Activated CD4-positive, alpha-beta T cell treated with anti-CD3 and anti-CD28 coated beads, Interleukin-2, amount 10 ng/mL, durations not matched to agents 7 days and 5 days (primary cell): Measurements from ENCODE around the gene WSCD1. TPM values are rescaled to one million over a fixed set of nuclear protein-coding genes. Genes with fewer than 3 reads are reported as not detected.

Source experiments
- CTCF ChIA-PET: fragments of 350-600 bp; sonication (Branson Sonifier 250); formaldehyde crosslinking; loops from one replicate; lab custom pipeline; 2021; ENCODE audit warnings: antibody characterized with exemption; lab: Charles Lee
- POLR2A ChIA-PET: fragments of 350-600 bp; sonication (Branson Sonifier 250); formaldehyde crosslinking; loops from one replicate; lab custom pipeline; 2021; ENCODE audit warnings: antibody characterized with exemption; lab: Charles Lee
- DNase-seq: peaks from one replicate; pipeline ENCODE4 v3.0.0-alpha.2; 2020
- H3K27ac Mint-ChIP-seq: one replicate; pipeline ENCODE4 v1.8.0; 2021; ENCODE audit warnings: mild to moderate bottlenecking, moderate library complexity, mixed read lengths
- H3K27me3 Mint-ChIP-seq: one replicate; pipeline ENCODE4 v1.8.0; 2021; ENCODE audit warnings: mixed read lengths
- H3K36me3 Mint-ChIP-seq: one replicate; pipeline ENCODE4 v1.8.0; 2021; ENCODE audit warnings: low read depth, mixed read lengths
- H3K4me1 Mint-ChIP-seq: one replicate; pipeline ENCODE4 v1.8.0; 2021; ENCODE audit warnings: mixed read lengths
- H3K4me3 Mint-ChIP-seq: one replicate; pipeline ENCODE4 v1.8.0; 2021; ENCODE audit warnings: mild to moderate bottlenecking, moderate library complexity, mixed read lengths
- H3K9me3 Mint-ChIP-seq: one replicate; pipeline ENCODE4 v1.8.0; 2021; ENCODE audit warnings: mixed read lengths
- total RNA-seq, 2 experiments: library from RNA; stranded (reverse); gene quantifications; one replicate each; pipeline ENCODE4 v1.2.3, GENCODE V29; 2021

WSCD1 gene
- total RNA-seq, 2 experiments from 2014 or later = not detected

- ChIA-PET CTCF (no interaction called here), POLR2A (no interaction called here)
- H3K4me1 Mint-ChIP-seq = peaks cover 12% of the 10 kb centered on the region
- H3K9me3 Mint-ChIP-seq = no peaks in the 10 kb centered on the region
- H3K4me3 Mint-ChIP-seq = no peak overlapping the region
- H3K36me3 Mint-ChIP-seq = no peaks in the 10 kb centered on the region
- H3K27ac Mint-ChIP-seq = no peak overlapping the region
- no peak for DNase-seq
- peaks cover 34% of the 10 kb centered on the region for H3K27me3 Mint-ChIP-seq
Observed at GRCh38 chr17:6066183-6066948, 3.8 kb upstream of the WSCD1 start.

- CTCF ChIA-PET = no interaction called here
- H3K27ac Mint-ChIP-seq = no peak overlapping the region
- peaks cover 12% of the 10 kb centered on the region for H3K4me1 Mint-ChIP-seq
- H3K36me3 Mint-ChIP-seq = no peaks in the 10 kb centered on the region
- POLR2A ChIA-PET = no interaction called here
- H3K4me3 Mint-ChIP-seq = no peak overlapping the region
- no peaks in the 10 kb centered on the region for H3K9me3 Mint-ChIP-seq
- DNase-seq = no peak
- peaks cover 41% of the 10 kb centered on the region for H3K27me3 Mint-ChIP-seq
Observed at GRCh38 chr17:6067060-6067459, 3.1 kb upstream of the WSCD1 start.

GRCh38 chr17:6070430-6070912, 292 bp downstream of the WSCD1 start:
- peaks cover 12% of the 10 kb centered on the region for H3K4me1 Mint-ChIP-seq
- H3K27me3 Mint-ChIP-seq = peaks cover 47% of the 10 kb centered on the region
- no peak overlapping the region for H3K27ac Mint-ChIP-seq
- no peak for DNase-seq
- no peaks in the 10 kb centered on the region for H3K36me3 Mint-ChIP-seq
- POLR2A ChIA-PET = no interaction called here
- H3K9me3 Mint-ChIP-seq = no peaks in the 10 kb centered on the region
- H3K4me3 Mint-ChIP-seq = no peak overlapping the region
- CTCF ChIA-PET = no interaction called here

GRCh38 chr17:6070913-6071511, 833 bp downstream of the WSCD1 start:
- Mint-ChIP-seq H3K27me3 (peaks cover 43% of the 10 kb centered on the region), H3K4me1 (peaks cover 12% of the 10 kb centered on the region), H3K4me3 (no peak overlapping the region), H3K36me3 (no peaks in the 10 kb centered on the region), H3K9me3 (no peaks in the 10 kb centered on the region), H3K27ac (no peak overlapping the region)
- ChIA-PET CTCF (interaction anchor here (2.3 kb wide), 1 partner anchor 10 kb away, joined by 8 read pairs; no protein-coding TSS in a partner anchor), POLR2A (no interaction called here)
- DNase-seq = no peak

- Mint-ChIP-seq H3K9me3 (no peaks in the 10 kb centered on the region), H3K4me3 (no peak overlapping the region), H3K27ac (no peak overlapping the region), H3K27me3 (peaks cover 42% of the 10 kb centered on the region), H3K36me3 (no peaks in the 10 kb centered on the region), H3K4me1 (peaks cover 12% of the 10 kb centered on the region)
- ChIA-PET CTCF (interaction anchor here (2.3 kb wide), 1 partner anchor 11 kb away, joined by 8 read pairs; no protein-coding TSS in a partner anchor), POLR2A (no interaction called here)
- DNase-seq = no peak
Observed at GRCh38 chr17:6071528-6072065, 1.4 kb downstream of the WSCD1 start.

GRCh38 chr17:6072157-6072556, 2.0 kb downstream of the WSCD1 start:
- no peak for DNase-seq
- peaks cover 12% of the 10 kb centered on the region for H3K4me1 Mint-ChIP-seq
- H3K9me3 Mint-ChIP-seq = no peaks in the 10 kb centered on the region
- ChIA-PET POLR2A (no interaction called here), CTCF (interaction anchor here (2.3 kb wide), 1 partner anchor 11 kb away, joined by 8 read pairs; no protein-coding TSS in a partner anchor)
- no peak overlapping the region for H3K4me3 Mint-ChIP-seq
- H3K36me3 Mint-ChIP-seq = no peaks in the 10 kb centered on the region
- no peak overlapping the region for H3K27ac Mint-ChIP-seq
- peaks cover 39% of the 10 kb centered on the region for H3K27me3 Mint-ChIP-seq

- Mint-ChIP-seq H3K36me3 (no peaks in the 10 kb centered on the region), H3K27me3 (peaks cover 35% of the 10 kb centered on the region), H3K4me3 (no peak overlapping the region), H3K9me3 (no peaks in the 10 kb centered on the region), H3K4me1 (peaks cover 12% of the 10 kb centered on the region), H3K27ac (no peak overlapping the region)
- DNase-seq = no peak
- CTCF ChIA-PET = interaction anchor here (2.3 kb wide), 1 partner anchor 12 kb away, joined by 8 read pairs; no protein-coding TSS in a partner anchor
- POLR2A ChIA-PET = no interaction called here
Observed at GRCh38 chr17:6072611-6073010, 2.4 kb downstream of the WSCD1 start.

GRCh38 chr17:6073620-6074019, 3.4 kb downstream of the WSCD1 start:
- CTCF ChIA-PET = no interaction called here
- POLR2A ChIA-PET = no interaction called here
- H3K36me3 Mint-ChIP-seq = no peaks in the 10 kb centered on the region
- no peak overlapping the region for H3K4me3 Mint-ChIP-seq
- no peaks in the 10 kb centered on the region for H3K9me3 Mint-ChIP-seq
- peaks cover 32% of the 10 kb centered on the region for H3K27me3 Mint-ChIP-seq
- no peak for DNase-seq
- H3K27ac Mint-ChIP-seq = no peak overlapping the region
- peaks cover 12% of the 10 kb centered on the region for H3K4me1 Mint-ChIP-seq

- H3K27me3 Mint-ChIP-seq = peaks cover 18% of the 10 kb centered on the region
- H3K4me3 Mint-ChIP-seq = no peak overlapping the region
- H3K9me3 Mint-ChIP-seq = no peaks in the 10 kb centered on the region
- POLR2A ChIA-PET = no interaction called here
- CTCF ChIA-PET = no interaction called here
- no peak for DNase-seq
- H3K36me3 Mint-ChIP-seq = no peaks in the 10 kb centered on the region
- H3K27ac Mint-ChIP-seq = no peak overlapping the region
- peaks cover 3% of the 10 kb centered on the region for H3K4me1 Mint-ChIP-seq
Observed at GRCh38 chr17:6075050-6075449, 4.9 kb downstream of the WSCD1 start.

- no peaks in the 10 kb centered on the region for H3K36me3 Mint-ChIP-seq
- DNase-seq = no peak
- no peak overlapping the region for H3K27ac Mint-ChIP-seq
- ChIA-PET CTCF (no interaction called here), POLR2A (no interaction called here)
- no peak overlapping the region for H3K4me3 Mint-ChIP-seq
- no peaks in the 10 kb centered on the region for H3K9me3 Mint-ChIP-seq
- H3K27me3 Mint-ChIP-seq = peaks cover 18% of the 10 kb centered on the region
- peaks cover 3% of the 10 kb centered on the region for H3K4me1 Mint-ChIP-seq
Observed at GRCh38 chr17:6075845-6076244, 5.7 kb downstream of the WSCD1 start.

GRCh38 chr17:6077752-6078151, 7.6 kb downstream of the WSCD1 start:
- H3K4me3 Mint-ChIP-seq = no peak overlapping the region
- H3K9me3 Mint-ChIP-seq = no peaks in the 10 kb centered on the region
- ChIA-PET CTCF (no interaction called here), POLR2A (no interaction called here)
- no peak for DNase-seq
- no peaks in the 10 kb centered on the region for H3K4me1 Mint-ChIP-seq
- H3K27ac Mint-ChIP-seq = no peak overlapping the region
- H3K36me3 Mint-ChIP-seq = no peaks in the 10 kb centered on the region
- peaks cover 3% of the 10 kb centered on the region for H3K27me3 Mint-ChIP-seq

GRCh38 chr17:6078458-6078871, 8.3 kb downstream of the WSCD1 start:
- CTCF ChIA-PET = no interaction called here
- DNase-seq = no peak
- POLR2A ChIA-PET = no interaction called here
- Mint-ChIP-seq H3K27me3 (no peaks in the 10 kb centered on the region), H3K4me3 (no peak overlapping the region), H3K9me3 (no peaks in the 10 kb centered on the region), H3K4me1 (no peaks in the 10 kb centered on the region), H3K27ac (no peak overlapping the region), H3K36me3 (no peaks in the 10 kb centered on the region)
